GM18517 (cell line): ENCODE results near the gene SOCS4.
"Not testable (repeated sequence)": the region's sequence is repeated elsewhere in the genome, so short reads cannot be mapped to it uniquely, and the experiment has no call there.

Experiments
- ATAC-seq: cut with Tn5 transposase; IDR thresholded peaks from one replicate; pipeline ENCODE4 v1.9.1; 2021; ENCODE audit warnings: mild to moderate bottlenecking, moderate library complexity; ENCODE audit not compliant: unreplicated experiment

The SOCS4 gene

DNA sequence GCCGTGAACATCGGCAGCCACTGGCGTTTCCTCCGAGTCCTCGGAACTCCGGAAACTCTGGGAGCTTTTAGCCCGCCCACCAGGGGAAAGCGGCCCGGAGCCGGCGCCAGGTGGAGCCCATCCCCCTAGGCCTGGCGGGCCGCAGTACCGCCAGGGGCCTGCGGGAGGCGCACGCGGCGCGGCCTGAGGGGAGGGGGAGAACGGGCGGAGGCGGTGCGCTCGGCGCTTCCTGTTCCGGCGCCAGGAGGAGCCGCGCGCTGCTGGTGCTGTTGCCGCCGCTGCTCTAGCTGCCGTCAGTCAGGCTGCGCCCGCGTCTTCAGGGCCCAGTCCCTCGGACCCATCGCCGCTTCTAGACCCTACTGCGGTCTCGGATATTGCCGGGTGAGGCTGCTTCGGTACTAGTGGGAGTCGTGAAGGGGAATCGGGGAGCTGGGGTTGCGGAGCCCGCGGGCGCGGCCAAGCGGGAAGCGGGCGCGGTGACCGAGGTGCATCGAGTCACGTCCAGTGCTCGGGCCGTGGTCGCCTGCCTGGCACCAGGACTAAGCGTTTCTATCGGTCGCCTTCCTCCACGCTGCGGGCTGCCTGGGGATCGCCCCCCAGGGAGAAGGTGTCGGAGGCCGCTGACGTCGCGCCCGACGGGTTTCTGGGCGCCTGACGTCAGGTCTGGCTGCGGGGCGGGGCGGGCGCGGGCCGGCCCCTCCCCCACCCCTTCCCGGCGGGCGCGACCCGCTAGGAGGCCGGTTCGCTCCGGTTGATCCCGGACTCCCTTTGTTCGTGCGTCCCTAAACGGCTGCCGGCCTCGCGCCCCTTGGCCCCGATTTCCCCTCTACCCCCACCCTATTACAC, 24.6 kb downstream of the SOCS4 start, which contains the start of gene MAPK1IP1L:
Gene MAPK1IP1L (plus strand): TSS at position 225 of the 846 bp plus-strand sequence. CDS start 10,037 bp downstream, outside the sequence.
- ATAC-seq = peak; percentile 81

DNA sequence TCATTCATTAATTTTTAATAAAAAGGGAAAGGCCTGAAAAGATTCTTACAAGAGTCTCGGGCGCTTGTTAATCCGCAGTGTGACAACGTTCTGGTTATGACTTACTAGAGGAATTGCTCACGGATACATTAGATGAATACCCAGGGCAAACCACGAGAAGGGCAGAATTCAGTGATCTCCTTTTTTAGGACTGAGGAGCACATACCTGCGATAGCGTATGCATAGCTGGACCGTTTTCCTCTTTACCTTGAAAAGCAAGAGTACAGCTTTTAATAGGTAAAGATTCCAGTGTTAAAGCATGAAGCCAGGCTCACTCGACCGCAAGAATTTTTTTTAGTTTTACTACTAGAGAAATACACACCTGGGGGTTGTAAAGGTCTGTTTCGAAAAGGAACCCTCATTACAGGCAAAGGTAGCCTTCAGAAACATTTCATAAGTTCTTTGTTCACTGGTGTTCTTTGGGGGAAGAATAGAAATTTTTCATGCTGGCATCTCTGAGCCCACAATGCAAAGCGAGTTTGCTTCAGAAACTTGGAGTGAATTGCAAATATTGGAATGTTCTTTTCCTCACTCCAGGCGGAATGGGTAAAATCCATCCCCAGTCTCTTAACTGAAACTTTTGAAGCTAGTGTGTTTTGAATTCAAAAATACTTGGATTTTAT, 25.4 kb downstream of the SOCS4 start:
- ATAC-seq = peak; percentile 12

DNA sequence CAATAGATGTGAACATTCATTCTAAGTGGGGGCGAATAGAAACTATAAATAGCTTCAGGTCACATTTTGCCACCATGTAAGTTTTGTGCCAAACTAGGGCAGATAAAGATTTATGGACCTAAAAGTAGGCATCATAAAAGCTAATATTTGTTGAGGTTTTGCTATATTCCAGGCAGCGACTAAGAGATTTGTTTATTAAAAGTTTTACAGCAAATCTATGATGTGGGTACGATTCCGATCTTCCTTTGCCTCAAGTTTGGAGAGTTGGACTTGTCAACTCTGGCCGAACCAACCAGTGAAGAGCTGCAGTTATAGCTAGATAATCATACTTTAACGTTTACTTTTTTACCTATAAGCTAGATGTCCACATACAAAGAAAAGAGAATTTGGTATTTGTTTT, 26.0 kb downstream of the SOCS4 start:
- ATAC-seq = no peak

GRCh38 chr14:55053500-55053899, 26.5 kb downstream of the SOCS4 start:
- ATAC-seq = no peak

DNA sequence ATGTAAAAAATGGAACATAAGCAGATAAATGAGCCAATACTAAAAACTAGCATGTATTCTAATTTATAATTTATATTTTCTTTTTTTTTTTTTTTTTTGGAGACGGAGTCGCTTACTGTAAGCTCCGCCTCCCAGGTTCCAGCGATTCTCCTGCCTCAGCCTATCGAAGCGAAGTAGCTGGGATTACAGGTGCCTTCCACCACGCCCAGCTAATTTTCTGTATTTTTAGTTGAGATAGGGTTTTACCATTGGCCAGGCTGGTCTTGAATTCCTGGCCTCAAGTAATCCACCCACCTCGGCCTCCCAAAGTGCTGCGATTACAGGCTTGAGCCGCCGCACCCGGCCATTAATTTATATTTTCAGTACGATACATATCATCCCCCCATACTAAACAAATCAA, 27.1 kb downstream of the SOCS4 start:
- no peak for ATAC-seq

DNA sequence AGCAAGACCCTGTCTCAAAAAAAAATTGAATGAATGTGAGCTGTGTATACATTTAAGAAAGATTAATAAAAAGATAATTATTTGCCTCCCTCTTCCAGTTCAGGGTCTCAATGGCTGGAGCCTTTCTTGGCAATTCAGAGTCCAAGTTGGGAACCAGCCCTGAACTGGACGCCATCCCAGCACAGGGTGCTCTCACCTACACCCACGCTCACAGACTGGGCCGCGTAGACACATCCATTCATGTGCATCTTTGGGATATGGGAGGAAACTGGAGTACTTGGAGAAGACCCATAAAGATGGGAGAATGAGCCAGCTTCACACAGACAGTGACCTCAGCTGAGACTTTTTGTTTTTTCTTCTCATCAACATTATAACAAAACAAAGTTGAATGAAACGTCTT, 30.9 kb downstream of the SOCS4 start:
- ATAC-seq = no peak

GRCh38 chr14:55059333-55059732, 32.3 kb downstream of the SOCS4 start:
- ATAC-seq = no peak

DNA sequence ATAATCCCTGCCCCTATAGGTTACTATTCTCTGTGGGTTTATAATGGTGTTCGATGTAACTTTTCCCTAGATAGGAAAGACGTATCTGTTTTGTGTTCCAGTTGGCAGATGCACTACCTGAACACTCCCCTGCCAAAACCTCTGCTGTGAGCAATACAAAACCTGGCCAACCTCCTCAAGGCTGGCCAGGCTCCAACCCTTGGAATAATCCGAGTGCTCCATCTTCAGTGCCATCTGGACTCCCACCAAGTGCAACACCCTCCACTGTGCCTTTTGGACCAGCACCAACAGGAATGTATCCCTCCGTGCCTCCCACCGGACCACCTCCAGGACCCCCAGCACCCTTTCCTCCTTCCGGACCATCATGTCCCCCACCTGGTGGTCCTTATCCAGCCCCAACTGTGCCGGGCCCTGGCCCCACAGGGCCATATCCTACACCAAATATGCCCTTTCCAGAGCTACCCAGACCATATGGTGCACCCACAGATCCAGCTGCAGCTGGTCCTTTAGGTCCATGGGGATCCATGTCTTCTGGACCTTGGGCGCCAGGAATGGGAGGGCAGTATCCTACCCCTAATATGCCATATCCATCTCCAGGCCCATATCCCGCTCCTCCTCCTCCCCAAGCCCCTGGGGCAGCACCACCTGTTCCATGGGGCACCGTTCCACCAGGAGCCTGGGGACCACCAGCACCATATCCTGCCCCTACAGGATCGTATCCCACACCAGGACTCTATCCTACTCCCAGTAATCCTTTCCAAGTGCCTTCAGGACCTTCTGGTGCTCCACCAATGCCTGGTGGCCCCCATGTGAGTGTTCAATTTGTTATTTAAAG, 35.7 kb downstream of the SOCS4 start:
- ATAC-seq = no peak

GRCh38 chr14:55064896-55065295, 37.9 kb downstream of the SOCS4 start:
- not testable (repeated sequence) for ATAC-seq

DNA sequence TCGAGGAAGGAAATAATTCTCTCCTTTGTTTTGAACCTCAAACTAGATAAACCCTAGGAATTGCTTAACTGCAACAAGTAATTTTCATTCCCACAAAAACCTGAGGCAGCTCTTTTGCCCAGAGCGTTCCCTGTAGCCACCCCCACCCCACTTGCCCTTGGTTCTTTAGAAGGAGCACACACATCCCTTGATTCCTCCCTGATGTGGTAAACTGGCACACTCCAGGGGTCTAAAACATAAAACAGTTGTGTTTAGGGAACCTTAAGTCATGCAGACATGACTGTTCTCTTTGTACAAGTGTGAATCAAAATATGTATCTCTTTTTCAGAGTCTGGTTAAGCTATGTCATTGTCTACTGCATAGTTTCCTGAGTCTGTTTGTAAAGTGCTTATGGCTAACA, 38.4 kb downstream of the SOCS4 start:
- ATAC-seq = no peak

- ATAC-seq = no peak
Observed at GRCh38 chr14:55066223-55066622, 39.2 kb downstream of the SOCS4 start.

- no peak for ATAC-seq
Observed at GRCh38 chr14:55070981-55071411, 44.0 kb downstream of the SOCS4 start.

GRCh38 chr14:55071870-55072640, 45.0 kb downstream of the SOCS4 start:
- peak; percentile 36 for ATAC-seq

- ATAC-seq = no peak
Observed at GRCh38 chr14:55073856-55074255, 46.8 kb downstream of the SOCS4 start.

GRCh38 chr14:55074662-55075061, 47.6 kb downstream of the SOCS4 start:
- ATAC-seq = peak; percentile 41

DNA sequence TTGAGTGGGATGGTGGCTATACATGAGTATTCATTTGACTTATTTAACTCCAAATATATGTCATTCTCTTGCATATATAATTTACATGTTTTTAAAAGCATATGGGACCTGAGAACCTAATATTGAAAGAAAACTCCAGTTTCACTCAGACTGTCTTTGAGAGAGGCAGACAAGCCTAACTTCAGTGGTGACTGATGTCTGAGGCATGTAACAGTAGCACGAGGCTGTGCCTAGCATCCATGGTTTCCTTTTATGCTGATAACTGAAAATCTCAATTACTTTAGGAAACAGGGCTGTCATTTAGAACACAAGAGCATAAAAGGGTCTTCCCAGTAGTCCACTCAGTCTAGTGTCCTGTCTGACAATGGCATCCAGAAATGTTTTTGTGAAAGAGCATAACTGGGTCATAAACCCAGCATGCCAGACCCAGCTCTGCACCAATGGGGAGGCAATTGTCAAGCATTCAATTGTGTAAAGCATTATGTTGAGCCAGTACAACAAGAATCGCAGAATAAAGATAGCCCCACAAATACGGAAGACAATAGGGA, 48.7 kb downstream of the SOCS4 start:
- no peak for ATAC-seq

GRCh38 chr14:55077170-55078151, 50.4 kb downstream of the SOCS4 start:
- ATAC-seq = no peak

DNA sequence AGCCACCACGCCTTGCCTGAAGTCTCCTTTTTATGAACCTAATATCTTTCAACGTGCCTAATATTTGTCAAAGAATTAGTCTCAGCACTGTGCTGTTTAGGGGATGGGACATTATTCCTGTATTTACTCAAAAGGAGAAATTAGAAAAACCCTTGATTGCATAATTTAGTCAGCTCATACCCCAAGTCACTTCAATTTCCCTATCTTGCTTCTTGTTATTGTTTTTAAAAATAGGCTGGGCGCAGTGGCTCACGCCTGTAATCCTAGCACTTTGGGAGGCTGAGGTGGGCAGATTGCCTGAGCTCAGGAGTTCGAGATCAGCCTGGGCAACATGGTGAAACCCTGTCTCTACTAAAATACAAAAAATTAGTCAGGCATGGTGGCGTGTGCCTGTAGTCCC, 52.9 kb downstream of the SOCS4 start:
- ATAC-seq = not testable (repeated sequence)
